H1 (cell line): ENCODE data around the gene MFGE8. TPM values are rescaled to one million over a fixed set of nuclear protein-coding genes. Genes with fewer than 3 reads are reported as not detected.

ENCODE experiments used
- CTCF ChIA-PET: fragments of 300-600 bp; sonication (Branson Sonifier 250); formaldehyde crosslinking; loops from one replicate; lab custom pipeline; 2021; ENCODE audit not compliant: partially characterized antibody; lab: Charles Lee
- POLR2A ChIA-PET: fragments of 300-600 bp; sonication (Branson Sonifier 250); formaldehyde crosslinking; loops from one replicate; lab custom pipeline; 2021; ENCODE audit warnings: inconsistent platforms; ENCODE audit not compliant: partially characterized antibody; lab: Charles Lee
- DNase-seq, 2 experiments: peaks; one replicate each; pipeline versions ENCODE4 v3.0.0 to v3.0.0-alpha.2; 2010 to 2022; ENCODE audit warnings: low spot score in 2 of 2, low read depth in 1 of 2, mixed read lengths in 1 of 2
- FAIRE-seq: peaks from 2 replicates; lab custom pipeline; 2011; peaks lifted over from hg19 to GRCh38; lab: Jason Lieb, UNC
- H2AFZ ChIP-seq: 2 replicates; pipeline ENCODE4 v1.8.1; 2012; ENCODE audit warnings: low read length, inconsistent platforms
- H2AK5ac ChIP-seq: 2 replicates; pipeline ENCODE4 v1.6.1; 2013; ENCODE audit warnings: low read depth, low read length
- H2BK120ac ChIP-seq: replicated peaks from 2 replicates; pipeline ENCODE3; 2013; ENCODE audit warnings: low read depth, low read length, inconsistent platforms
- H2BK12ac ChIP-seq: 2 replicates; pipeline ENCODE4 v1.6.1; 2013; ENCODE audit warnings: low read depth, low read length
- H2BK15ac ChIP-seq: 2 replicates; pipeline ENCODE4 v1.6.1; 2013; ENCODE audit warnings: low read length
- H2BK20ac ChIP-seq: 2 replicates; pipeline ENCODE4 v1.6.1; 2013; ENCODE audit warnings: low read length
- H2BK5ac ChIP-seq: 2 replicates; pipeline ENCODE4 v1.6.1; 2013; ENCODE audit warnings: low read depth, low read length
- H3K14ac ChIP-seq: 2 replicates; pipeline ENCODE4 v1.6.1; 2013; ENCODE audit warnings: inconsistent platforms; ENCODE audit not compliant: insufficient read length
- H3K18ac ChIP-seq: 2 replicates; pipeline ENCODE4 v1.6.1; 2013; ENCODE audit warnings: low read length; ENCODE audit errors: extremely low read depth
- H3K23ac ChIP-seq: 2 replicates; pipeline ENCODE4 v1.6.1; 2013; ENCODE audit warnings: inconsistent platforms; ENCODE audit not compliant: insufficient read length
- H3K23me2 ChIP-seq: 2 replicates; pipeline ENCODE4 v1.6.1; 2013; ENCODE audit warnings: low read depth, low read length
- H3K27ac ChIP-seq: 2 replicates; pipeline ENCODE4 v1.6.1; 2011; ENCODE audit warnings: low read depth, low read length, inconsistent platforms
- H3K27me3 ChIP-seq, 4 experiments: replicated peaks in 1 of 4; 1 replicate in 1 of 4; 2 replicates in 3 of 4; pipeline versions ENCODE4 v1.6.1 to v1.8.1; 2011 to 2013; ENCODE audit warnings: low read length in 3 of 4, mild to moderate bottlenecking in 3 of 4, inconsistent platforms in 2 of 4, mixed read lengths in 2 of 4, moderate library complexity in 1 of 4; ENCODE audit not compliant: control insufficient read depth in 3 of 4, insufficient read depth in 3 of 4; ENCODE audit errors: extremely low read depth in 1 of 4
- H3K36me3 ChIP-seq, 4 experiments: 2 replicates each; pipeline versions ENCODE4 v1.6.1 to v1.8.1; 2011 to 2013; ENCODE audit warnings: mild to moderate bottlenecking in 4 of 4, low read length in 3 of 4, moderate library complexity in 2 of 4, control low read depth in 1 of 4, inconsistent platforms in 1 of 4; ENCODE audit not compliant: insufficient read depth in 4 of 4, control insufficient read depth in 2 of 4
- H3K4ac ChIP-seq: replicated peaks from 2 replicates; pipeline ENCODE3; 2013; ENCODE audit warnings: low read length, low read depth, mixed read lengths, inconsistent platforms; ENCODE audit not compliant: insufficient read length
- H3K4me1 ChIP-seq, 4 experiments: replicated peaks in 1 of 4; 1 replicate in 1 of 4; 2 replicates in 3 of 4; pipeline versions ENCODE4 v1.6.1 to v1.8.1; 2011 to 2013; ENCODE audit warnings: low read length in 3 of 4, inconsistent platforms in 2 of 4, mixed read lengths in 1 of 4; ENCODE audit not compliant: insufficient read depth in 4 of 4, control insufficient read depth in 3 of 4
- H3K4me2 ChIP-seq, 2 experiments: 2 replicates each; pipeline versions ENCODE4 v1.6.1 to v1.8.1; 2011 to 2013; ENCODE audit warnings: low read depth in 2 of 2, low read length in 2 of 2, control low read depth in 1 of 2, inconsistent platforms in 1 of 2, mild to moderate bottlenecking in 1 of 2; ENCODE audit not compliant: insufficient read depth in 1 of 2
- H3K4me3 ChIP-seq, 4 experiments: fragments of 200-600, 300-600 bp in 1 of 4; sonication (generic), shearing (Covaris generic), sonication (Bioruptor Twin) in 1 of 4; 2 replicates each; pipeline versions ENCODE4 v1.5.1 to v1.8.1; 2011 to 2016; ENCODE audit warnings: low read length in 4 of 4, low read depth in 3 of 4, control low read depth in 2 of 4, inconsistent platforms in 2 of 4, mild to moderate bottlenecking in 2 of 4, mixed read lengths in 1 of 4, moderate library complexity in 1 of 4; ENCODE audit not compliant: insufficient read depth in 2 of 4; ENCODE audit errors: extremely low read depth in 1 of 4
- H3K56ac ChIP-seq: replicated peaks from 2 replicates; pipeline ENCODE3; 2013; ENCODE audit warnings: low read depth, mild to moderate bottlenecking, mixed read lengths, low read length, inconsistent platforms; ENCODE audit not compliant: insufficient read length
- H3K79me1 ChIP-seq: 2 replicates; pipeline ENCODE4 v1.6.1; 2013; ENCODE audit warnings: low read depth, low read length, control low read depth
- H3K79me2 ChIP-seq, 2 experiments: 2 replicates each; pipeline versions ENCODE4 v1.6.1 to v1.8.1; 2012 to 2013; ENCODE audit warnings: low read length in 2 of 2, mild to moderate bottlenecking in 2 of 2, inconsistent platforms in 1 of 2; ENCODE audit not compliant: insufficient read depth in 2 of 2, control insufficient read depth in 1 of 2
- H3K9ac ChIP-seq, 4 experiments: replicated peaks in 1 of 4; 1 replicate in 1 of 4; 2 replicates in 3 of 4; pipeline versions ENCODE4 v1.6.1 to v1.8.1; 2011 to 2013; ENCODE audit warnings: low read depth in 3 of 4, low read length in 3 of 4, control low read depth in 2 of 4, mild to moderate bottlenecking in 2 of 4, moderate library complexity in 2 of 4, inconsistent platforms in 1 of 4; ENCODE audit errors: extremely low read depth in 1 of 4
- H3K9me3 ChIP-seq, 2 experiments: 2 replicates each; pipeline versions ENCODE4 v1.6.1 to v1.8.1; 2012 to 2013; ENCODE audit warnings: mild to moderate bottlenecking in 2 of 2, moderate library complexity in 2 of 2, control low read depth in 1 of 2, inconsistent platforms in 1 of 2, low read depth in 1 of 2, low read length in 1 of 2, mixed read lengths in 1 of 2; ENCODE audit not compliant: insufficient read depth in 2 of 2
- H4K20me1 ChIP-seq, 2 experiments: replicated peaks in 1 of 2; 2 replicates each; pipeline versions ENCODE3 to v1.8.1; 2011 to 2013; ENCODE audit warnings: inconsistent platforms in 2 of 2, low read length in 2 of 2, mild to moderate bottlenecking in 1 of 2; ENCODE audit not compliant: insufficient read depth in 2 of 2, control insufficient read depth in 1 of 2
- H4K5ac ChIP-seq: 2 replicates; pipeline ENCODE4 v1.6.1; 2013; ENCODE audit warnings: low read length, low read depth, mixed read lengths, inconsistent platforms; ENCODE audit not compliant: insufficient read length
- H4K8ac ChIP-seq: 2 replicates; pipeline ENCODE4 v1.8.0; 2013; ENCODE audit warnings: mild to moderate bottlenecking, moderate library complexity, low read length, inconsistent platforms; ENCODE audit not compliant: insufficient read depth; ENCODE audit errors: extremely low read depth
- H4K91ac ChIP-seq: replicated peaks from 2 replicates; pipeline ENCODE3; 2013; ENCODE audit warnings: low read length, mixed read lengths, inconsistent platforms; ENCODE audit not compliant: insufficient read length
- KDM1A ChIP-seq: fragments of 200-600, 300-600 bp; sonication (generic); IDR thresholded peaks from 2 replicates; pipeline ENCODE4 v1.7.1; 2016; ENCODE audit warnings: mild to moderate bottlenecking, low read length, borderline replicate concordance
- KDM4A ChIP-seq: IDR thresholded peaks from one replicate; pipeline ENCODE4 v1.7.1; 2012; ENCODE audit warnings: low read depth, mild to moderate bottlenecking, moderate library complexity, low read length, inconsistent platforms; ENCODE audit not compliant: severe bottlenecking
- RBBP5 ChIP-seq: IDR thresholded peaks from 2 replicates; pipeline ENCODE4 v1.7.1; 2012; ENCODE audit warnings: low read depth, mild to moderate bottlenecking, inconsistent platforms, low read length, moderate library complexity, borderline replicate concordance
- RXRA ChIP-seq: IDR thresholded peaks from 2 replicates; pipeline ENCODE4 v1.6.1; 2011; ENCODE audit warnings: low read depth, mild to moderate bottlenecking, low read length, moderate library complexity; ENCODE audit not compliant: insufficient read depth
- SAP30 ChIP-seq: fragments of 300-600 bp; sonication (generic); IDR thresholded peaks from 2 replicates; pipeline ENCODE4 v1.7.1; 2012; ENCODE audit warnings: low read length, moderate library complexity, mild to moderate bottlenecking, inconsistent platforms; ENCODE audit not compliant: insufficient read depth, insufficient replicate concordance
- TCF12 ChIP-seq: IDR thresholded peaks from 2 replicates; pipeline ENCODE4 v1.6.1; 2011; ENCODE audit warnings: low read depth, mild to moderate bottlenecking, low read length
- ZNF274 ChIP-seq: IDR thresholded peaks from 2 replicates; pipeline ENCODE4 v1.7.0; 2012; ENCODE audit warnings: low read length, borderline replicate concordance; ENCODE audit errors: extremely low read depth
- WGBS, 2 experiments: shearing (Covaris generic) in 1 of 2; methylation state at CpG; one replicate each; pipeline versions ENCODE4 v1.1.6 to v1.1.7; 2013 to 2015; ENCODE audit warnings: low lambda C conversion rate in 2 of 2, mixed read lengths in 2 of 2, inconsistent platforms in 1 of 2, low coverage in 1 of 2, missing lambda C conversion rate in 1 of 2; ENCODE audit not compliant: insufficient replicate concordance in 2 of 2, insufficient coverage in 1 of 2, insufficient read length in 1 of 2; ENCODE audit errors: extremely low coverage in 1 of 2, missing lambda C conversion rate in 1 of 2; 5-methylcytosine and 5-hydroxymethylcytosine counted together
- polyA plus RNA-seq, 7 experiments: library from polyadenylated mRNA; depleted of rRNA in 3 of 7; stranded (reverse) in 5 of 7; unstranded in 2 of 7; fragments of >200 nt in 5 of 7; fragments of 200-250 nt in 2 of 7; gene quantifications; 1 replicate in 5 of 7; 2 replicates in 1 of 7; 4 replicates in 1 of 7; pipeline versions ENCODE4 v1.2.1 to v1.2.3, GENCODE V29; 2011 to 2013; ENCODE audit warnings: missing spikeins in 2 of 7, mixed read lengths in 2 of 7
- total RNA-seq: library from RNA; stranded (reverse); fragmentation: NEBNext Ultra II Directional; extraction: Animal tissue kit (Norgen Biotek cat#: 25700); gene quantifications from 2 replicates; pipeline ENCODE4 v1.2.1, GENCODE V29; 2021
- TF ChIP-seq, protein P1 (sequence below): IDR thresholded peaks from 2 replicates; pipeline ENCODE4 v1.6.1; 2012; ENCODE audit warnings: low read length, inconsistent platforms

The MFGE8 gene
- total and polyA plus RNA-seq, 2 of the 8 experiments (the other 6 are each of a cell fraction or from before 2014, with no cell fraction given): 1,237 to 2,117 TPM

DNA sequence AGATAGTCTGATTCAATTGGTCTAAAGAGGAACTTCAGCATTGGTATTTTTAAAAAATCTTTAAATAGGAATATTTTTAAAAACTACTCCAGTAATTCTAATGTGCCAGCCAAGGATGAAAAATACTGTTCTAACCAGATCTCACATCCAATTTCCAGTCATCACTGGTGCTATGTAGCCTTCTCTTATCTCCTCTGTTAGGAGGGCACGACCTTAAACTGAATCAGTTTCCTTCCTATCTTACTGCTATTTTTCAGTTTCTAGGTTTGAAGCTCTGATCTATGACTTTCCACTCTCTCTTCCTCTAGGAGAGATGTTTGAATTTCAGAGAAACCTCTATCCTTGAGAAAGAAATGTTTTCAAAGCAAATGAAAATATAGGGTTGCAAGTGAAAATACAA lies 49.8 kb downstream of the MFGE8 start:
- Histone ChIP-seq H3K23me2 (no peaks in the 10 kb centered on the region), H3K4ac (no peak overlapping the region), H2AFZ (no peak overlapping the region), H4K20me1 (no peaks in the 10 kb centered on the region), H3K23ac (no peak overlapping the region), H4K8ac (no peak overlapping the region), H4K5ac (no peak overlapping the region), H3K4me1 (no peaks in the 10 kb centered on the region), H3K4me2 (no peak overlapping the region), H3K9me3 (no peaks in the 10 kb centered on the region), H3K14ac (no peak overlapping the region), H2BK12ac (no peak overlapping the region), H2BK5ac (no peak overlapping the region), H2AK5ac (no peak overlapping the region), H2BK15ac (no peak overlapping the region), H3K56ac (no peak overlapping the region), H3K36me3 (no peaks in the 10 kb centered on the region), H3K9ac (no peak overlapping the region), H3K18ac (no peak overlapping the region), H3K79me2 (no peaks in the 10 kb centered on the region), H3K4me3 (no peak overlapping the region), H3K27me3 (no peaks in the 10 kb centered on the region), H2BK120ac (no peak overlapping the region), H3K79me1 (no peaks in the 10 kb centered on the region), H3K27ac (no peak overlapping the region), H2BK20ac (no peak overlapping the region), H4K91ac (no peak overlapping the region)
- ChIA-PET CTCF (interaction anchor here (0.6 to 2.2 kb wide), 4 partner anchors 15 to 239 kb away, joined by 3 to 10 read pairs (median 5); no protein-coding TSS in a partner anchor), POLR2A (interaction anchor here (0.9 kb wide), 1 partner anchor 337 kb away, joined by 5 read pairs; no protein-coding TSS in a partner anchor)
- WGBS, 2 experiments: 76% methylated on average over 1 of the region's 1 CpG; no CpG with 5 or more reads in 1 of the 2 experiments
- TF ChIP-seq SAP30 (no peak), RBBP5 (no peak), KDM1A (no peak), RXRA (no peak), KDM4A (no peak), TCF12 (no peak), ZNF274 (no peak)
- TF ChIP-seq, protein P1, sequence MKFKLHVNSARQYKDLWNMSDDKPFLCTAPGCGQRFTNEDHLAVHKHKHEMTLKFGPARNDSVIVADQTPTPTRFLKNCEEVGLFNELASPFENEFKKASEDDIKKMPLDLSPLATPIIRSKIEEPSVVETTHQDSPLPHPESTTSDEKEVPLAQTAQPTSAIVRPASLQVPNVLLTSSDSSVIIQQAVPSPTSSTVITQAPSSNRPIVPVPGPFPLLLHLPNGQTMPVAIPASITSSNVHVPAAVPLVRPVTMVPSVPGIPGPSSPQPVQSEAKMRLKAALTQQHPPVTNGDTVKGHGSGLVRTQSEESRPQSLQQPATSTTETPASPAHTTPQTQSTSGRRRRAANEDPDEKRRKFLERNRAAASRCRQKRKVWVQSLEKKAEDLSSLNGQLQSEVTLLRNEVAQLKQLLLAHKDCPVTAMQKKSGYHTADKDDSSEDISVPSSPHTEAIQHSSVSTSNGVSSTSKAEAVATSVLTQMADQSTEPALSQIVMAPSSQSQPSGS: no peak
- DNase-seq (no peak), FAIRE-seq (no peak)
